MCF 10A (cell line): ENCODE measurements around the gene B4GALT7. TPM values are rescaled to one million over a fixed set of nuclear protein-coding genes. Genes with fewer than 3 reads are reported as not detected.
A peak's percentile ranks its signal among the peaks of the same experiment; 100 is the strongest.

Experiments
- BruUV-seq: library from RNA; stranded (reverse); fragments of 400-500 nt; replicated peaks from 2 replicates; lab custom pipeline; 2021; lab: Mats Ljungman, UMichigan
- CTCF ChIA-PET: fragments of 300-600 bp; sonication (Branson Sonifier 250); formaldehyde crosslinking; extraction: SDS; loops from one replicate; lab custom pipeline; 2021; ENCODE audit warnings: antibody characterized with exemption, inconsistent platforms; lab: Yijun Ruan, JAX
- POLR2A ChIA-PET: fragments of 300-600, 350-650 bp; sonication (Branson Sonifier 250); formaldehyde crosslinking; extraction: SDS; loops from one replicate; lab custom pipeline; 2020; ENCODE audit warnings: antibody characterized with exemption, inconsistent platforms; lab: Yijun Ruan, JAX
- DNase-seq: peaks from one replicate; pipeline ENCODE4 v3.0.0-alpha.2; 2018; ENCODE audit not compliant: unreplicated experiment
- H3K27ac Mint-ChIP-seq: one replicate; pipeline ENCODE4 v1.8.0; 2022; ENCODE audit warnings: mild to moderate bottlenecking, low read depth, mixed read lengths; ENCODE audit not compliant: unreplicated experiment
- H3K27me3 Mint-ChIP-seq: one replicate; pipeline ENCODE4 v1.8.0; 2022; ENCODE audit warnings: mixed read lengths; ENCODE audit not compliant: insufficient read depth, unreplicated experiment
- H3K36me3 Mint-ChIP-seq: one replicate; pipeline ENCODE4 v1.8.0; 2022; ENCODE audit warnings: mild to moderate bottlenecking, moderate library complexity, mixed read lengths; ENCODE audit not compliant: insufficient read depth, unreplicated experiment
- H3K4me1 Mint-ChIP-seq: one replicate; pipeline ENCODE4 v1.8.0; 2022; ENCODE audit warnings: mixed read lengths; ENCODE audit not compliant: insufficient read depth, unreplicated experiment
- H3K4me3 Mint-ChIP-seq: one replicate; pipeline ENCODE4 v1.8.0; 2022; ENCODE audit warnings: mild to moderate bottlenecking, moderate library complexity, mixed read lengths; ENCODE audit not compliant: unreplicated experiment
- H3K9me3 Mint-ChIP-seq: one replicate; pipeline ENCODE4 v1.8.0; 2022; ENCODE audit warnings: mixed read lengths; ENCODE audit not compliant: unreplicated experiment
- intact Hi-C: fragments of 100-400 bp; cut with micrococcal nuclease; formaldehyde crosslinking; loops from 2 replicates; pipeline ENCODE4 v1.14.1; 2022
- total RNA-seq: library from RNA; stranded (reverse); gene quantifications from 2 replicates; pipeline ENCODE4 v1.2.3, GENCODE V29; 2022
- TF ChIP-seq, protein P1 (sequence below): fragments of 200-600 bp; IDR thresholded peaks from one replicate; pipeline ENCODE4 v1.8.0; 2022; ENCODE audit warnings: antibody characterized with exemption, mild to moderate bottlenecking; ENCODE audit not compliant: unreplicated experiment

B4GALT7 gene
- total RNA-seq, 1 experiment from 2014 or later = 38.8 TPM

DNA sequence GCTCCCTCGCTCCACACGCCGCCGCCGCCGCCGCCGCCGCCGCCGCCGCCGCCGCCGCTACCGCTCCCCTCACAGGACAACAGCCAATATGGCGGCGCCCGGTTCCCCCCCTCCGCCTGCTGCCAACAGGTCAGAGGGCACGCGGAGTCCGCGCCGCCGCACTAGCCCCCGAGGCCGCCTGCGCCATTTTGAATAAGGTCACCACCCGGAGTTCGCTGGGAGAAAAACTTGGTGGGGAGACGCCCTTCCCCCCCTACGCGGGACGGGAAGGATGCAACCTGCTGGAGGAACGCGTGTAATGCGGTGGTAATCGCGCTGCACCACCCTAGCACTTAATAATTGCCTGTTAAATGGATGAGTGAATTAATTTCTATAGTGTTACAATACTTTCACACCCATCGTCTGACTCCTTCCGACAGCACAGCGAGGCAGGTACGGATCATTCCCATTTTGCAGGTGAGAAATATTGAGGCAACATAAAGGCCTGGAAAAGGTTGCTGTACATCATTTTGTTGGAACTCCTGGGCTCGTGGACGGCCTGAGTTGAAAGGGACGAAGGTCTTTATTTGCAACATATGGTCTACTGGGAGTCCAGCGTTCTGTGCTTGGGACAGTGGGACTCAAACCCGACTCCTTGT lies 45.3 kb upstream of the B4GALT7 start, which contains the start of gene FAM193B:
Gene FAM193B, minus strand, starts transcription at position 90 of the 638 bp plus-strand sequence. CDS start 105 bp downstream, outside the sequence.
- TF ChIP-seq, protein P1, sequence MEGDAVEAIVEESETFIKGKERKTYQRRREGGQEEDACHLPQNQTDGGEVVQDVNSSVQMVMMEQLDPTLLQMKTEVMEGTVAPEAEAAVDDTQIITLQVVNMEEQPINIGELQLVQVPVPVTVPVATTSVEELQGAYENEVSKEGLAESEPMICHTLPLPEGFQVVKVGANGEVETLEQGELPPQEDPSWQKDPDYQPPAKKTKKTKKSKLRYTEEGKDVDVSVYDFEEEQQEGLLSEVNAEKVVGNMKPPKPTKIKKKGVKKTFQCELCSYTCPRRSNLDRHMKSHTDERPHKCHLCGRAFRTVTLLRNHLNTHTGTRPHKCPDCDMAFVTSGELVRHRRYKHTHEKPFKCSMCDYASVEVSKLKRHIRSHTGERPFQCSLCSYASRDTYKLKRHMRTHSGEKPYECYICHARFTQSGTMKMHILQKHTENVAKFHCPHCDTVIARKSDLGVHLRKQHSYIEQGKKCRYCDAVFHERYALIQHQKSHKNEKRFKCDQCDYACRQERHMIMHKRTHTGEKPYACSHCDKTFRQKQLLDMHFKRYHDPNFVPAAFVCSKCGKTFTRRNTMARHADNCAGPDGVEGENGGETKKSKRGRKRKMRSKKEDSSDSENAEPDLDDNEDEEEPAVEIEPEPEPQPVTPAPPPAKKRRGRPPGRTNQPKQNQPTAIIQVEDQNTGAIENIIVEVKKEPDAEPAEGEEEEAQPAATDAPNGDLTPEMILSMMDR = no peak
- intact Hi-C loops = loop anchor here (1.0 to 2.0 kb wide), 2 partner anchors 8 to 38 kb away; partner anchors contain the start of gene DDX41
- Mint-ChIP-seq H3K27ac (peak within 1 kb of the TSS; percentile 63), H3K9me3 (no peaks in the 10 kb centered on the region), H3K36me3 (peaks cover 32% of the 10 kb centered on the region), H3K27me3 (no peaks in the 10 kb centered on the region), H3K4me1 (peaks cover 22% of the 10 kb centered on the region), H3K4me3 (peak within 1 kb of the TSS; percentile 84)
- peak; percentile 95 for DNase-seq
- POLR2A ChIA-PET = interaction anchor here (0.7 to 2.3 kb wide), 6 partner anchors 10 to 45 kb away, joined by 3 to 16 read pairs (median 8); partner anchors contain the start of genes B4GALT7 and TMED9
- CTCF ChIA-PET = no interaction called here
- BruUV-seq = no TSS peak

DNA sequence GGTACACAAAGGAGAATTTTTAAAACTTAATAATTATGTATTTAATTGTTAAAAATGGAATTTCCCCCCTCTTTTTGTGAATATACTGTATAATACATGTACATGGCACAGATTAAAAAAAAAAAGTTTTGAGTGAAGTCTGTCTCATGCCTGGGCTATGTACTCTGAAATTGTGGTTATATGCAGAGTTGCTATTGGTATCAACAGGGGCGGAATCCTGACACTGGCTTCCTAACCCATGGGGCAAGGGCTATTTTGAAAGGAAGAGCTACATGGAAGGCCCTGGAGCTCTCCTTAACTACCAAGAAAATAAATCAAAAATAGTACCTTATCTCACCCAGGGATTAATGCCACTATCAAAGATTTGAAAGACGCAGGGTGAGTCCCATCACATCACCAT lies 44.7 kb upstream of the B4GALT7 start:
- TF ChIP-seq, protein P1 = no peak
- intact Hi-C loops = loop anchor here (2.0 kb wide), 1 partner anchor 38 kb away; the partner anchor contains the start of gene DDX41
- POLR2A ChIA-PET = interaction anchor here (0.7 to 1.7 kb wide), 3 partner anchors 10 to 45 kb away, joined by 3 to 4 read pairs (median 3); partner anchors contain the start of gene B4GALT7
- DNase-seq = no peak
- no peaks in the 10 kb centered on the region for H3K27me3 Mint-ChIP-seq
- no TSS peak for BruUV-seq
- H3K4me3 Mint-ChIP-seq = peak overlapping the region; percentile 84
- no peaks in the 10 kb centered on the region for H3K9me3 Mint-ChIP-seq
- no peak overlapping the region for H3K27ac Mint-ChIP-seq
- H3K4me1 Mint-ChIP-seq = peaks cover 22% of the 10 kb centered on the region
- CTCF ChIA-PET = interaction anchor here (0.5 to 0.7 kb wide), 3 partner anchors 14 to 519 kb away, joined by 3 to 5 read pairs (median 4); no protein-coding TSS in a partner anchor
- H3K36me3 Mint-ChIP-seq = peaks cover 28% of the 10 kb centered on the region

DNA sequence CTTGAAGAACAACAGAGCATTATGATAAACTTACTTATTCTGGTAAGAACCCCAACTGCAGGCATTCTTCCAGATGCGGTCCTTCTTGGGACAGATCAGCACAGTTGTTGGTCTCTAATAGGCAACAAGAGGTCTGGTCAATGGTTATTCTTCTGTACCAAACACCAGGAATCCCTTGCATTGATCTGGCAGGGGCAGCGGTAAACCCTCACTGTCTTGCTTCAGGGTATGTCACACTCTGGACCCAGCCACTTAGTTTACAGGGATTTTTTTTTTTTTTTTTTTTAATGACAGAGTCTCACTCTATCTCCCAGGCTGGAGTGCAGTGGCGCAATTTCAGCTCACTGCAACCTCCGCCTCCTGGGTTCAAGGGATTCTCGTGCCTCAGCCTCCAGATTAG lies 44.3 kb upstream of the B4GALT7 start:
- intact Hi-C loops = loop anchor here (2.0 kb wide), 1 partner anchor 39 kb away; the partner anchor contains the start of gene DDX41
- BruUV-seq = no TSS peak
- ChIA-PET POLR2A (interaction anchor here (0.7 to 1.7 kb wide), 3 partner anchors 10 to 45 kb away, joined by 3 to 4 read pairs (median 3); partner anchors contain the start of gene B4GALT7), CTCF (interaction anchor here (0.5 to 0.7 kb wide), 3 partner anchors 13 to 518 kb away, joined by 3 to 5 read pairs (median 4); no protein-coding TSS in a partner anchor)
- peaks cover 22% of the 10 kb centered on the region for H3K4me1 Mint-ChIP-seq
- no peaks in the 10 kb centered on the region for H3K9me3 Mint-ChIP-seq
- peaks cover 24% of the 10 kb centered on the region for H3K36me3 Mint-ChIP-seq
- H3K27ac Mint-ChIP-seq = no peak overlapping the region
- TF ChIP-seq, protein P1 = no peak
- no peaks in the 10 kb centered on the region for H3K27me3 Mint-ChIP-seq
- DNase-seq = no peak
- H3K4me3 Mint-ChIP-seq = no peak overlapping the region

DNA sequence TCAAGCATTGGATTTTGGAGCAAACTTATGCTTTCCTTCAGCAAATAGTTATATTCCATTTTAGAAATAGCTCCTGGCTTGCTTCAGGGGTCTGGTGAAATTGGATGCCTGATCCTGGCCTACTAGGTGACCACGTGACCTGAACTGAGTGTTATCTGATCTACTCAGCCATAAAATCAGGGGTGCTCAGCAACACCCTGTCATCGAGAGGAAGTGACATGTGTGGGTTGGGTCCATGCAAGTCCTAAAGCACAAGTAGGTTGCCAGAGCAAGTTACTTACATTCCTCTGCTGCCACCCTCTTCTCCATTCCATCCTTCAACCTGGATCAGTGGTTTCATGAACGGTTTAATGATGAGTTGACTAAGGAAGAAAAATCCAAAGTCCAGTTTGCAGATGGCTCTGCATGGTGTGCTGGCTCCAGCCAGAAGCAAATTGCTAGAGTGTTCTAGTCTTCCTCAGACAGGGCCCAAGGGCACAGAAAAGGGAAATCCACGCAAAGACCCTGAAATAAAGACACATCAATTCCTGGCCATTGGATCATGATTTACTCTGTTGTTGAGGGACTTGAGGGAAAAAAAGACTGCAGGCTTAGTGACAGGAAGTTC lies 42.8 kb upstream of the B4GALT7 start:
- Mint-ChIP-seq H3K4me3 (no peak overlapping the region), H3K4me1 (peaks cover 27% of the 10 kb centered on the region), H3K9me3 (no peaks in the 10 kb centered on the region), H3K27ac (no peak overlapping the region), H3K36me3 (peaks cover 13% of the 10 kb centered on the region), H3K27me3 (no peaks in the 10 kb centered on the region)
- CTCF ChIA-PET = interaction anchor here (1.0 to 1.3 kb wide), 2 partner anchors 44 to 56 kb away, joined by 3 to 4 read pairs; no protein-coding TSS in a partner anchor
- POLR2A ChIA-PET = interaction anchor here (1.2 to 1.7 kb wide), 3 partner anchors 12 to 43 kb away, joined by 4 to 5 read pairs (median 4); partner anchors contain the start of gene B4GALT7
- TF ChIP-seq, protein P1 = no peak
- intact Hi-C loops = no loop called here
- no TSS peak for BruUV-seq
- DNase-seq = no peak
